Urothelium cell line (cell line): ENCODE measurements around the gene GRID2.

Experiments
- DNase-seq: peaks from one replicate; pipeline ENCODE4 v3.0.0; 2011; ENCODE audit warnings: low spot score, mixed read lengths
- FAIRE-seq: peaks from 2 replicates; lab custom pipeline; 2011; peaks lifted over from hg19 to GRCh38; lab: Jason Lieb, UNC

The GRID2 gene

DNA sequence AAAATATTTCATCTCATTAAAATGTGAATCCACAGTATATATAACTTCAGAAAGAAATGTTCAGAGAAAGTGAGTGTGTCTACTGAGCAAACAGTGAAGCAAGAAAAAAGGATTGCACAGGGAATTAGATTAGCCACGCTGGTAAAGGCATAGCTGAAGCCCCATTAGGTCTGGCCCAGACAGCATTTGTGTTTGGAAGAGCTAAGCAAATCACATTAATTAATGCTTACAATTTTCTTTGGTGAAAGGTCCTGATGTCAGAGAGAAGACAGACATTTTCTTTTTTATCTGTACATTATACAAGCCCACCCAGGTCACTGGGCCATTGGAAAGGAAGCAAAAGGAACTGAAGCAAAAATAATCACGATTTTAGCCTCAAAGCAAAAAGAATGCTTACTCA, 354.6 kb downstream of the GRID2 start:
- FAIRE-seq = no peak
- no peak for DNase-seq

GRCh38 chr4:92677805-92678204, 374.0 kb downstream of the GRID2 start:
- DNase-seq (no peak), FAIRE-seq (no peak)

DNA sequence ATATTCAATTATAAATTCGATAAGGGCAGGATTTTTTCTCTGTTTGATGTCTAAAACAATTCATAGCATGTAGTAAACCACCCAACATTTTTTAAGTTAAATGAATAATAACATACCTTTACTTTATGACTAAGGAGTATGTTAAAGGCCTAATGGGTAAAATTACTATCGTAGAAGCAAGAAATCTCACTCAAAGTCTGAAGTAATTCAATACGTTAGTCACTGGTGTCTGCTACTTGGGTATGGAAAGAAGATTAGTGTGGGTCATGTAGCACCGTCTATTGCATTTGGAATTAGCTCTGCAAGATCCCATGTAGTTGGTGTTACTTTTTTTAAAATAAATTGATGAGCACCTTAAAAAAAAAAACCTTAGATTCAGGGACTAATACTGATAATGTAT, 374.5 kb downstream of the GRID2 start:
- FAIRE-seq = no peak

DNA sequence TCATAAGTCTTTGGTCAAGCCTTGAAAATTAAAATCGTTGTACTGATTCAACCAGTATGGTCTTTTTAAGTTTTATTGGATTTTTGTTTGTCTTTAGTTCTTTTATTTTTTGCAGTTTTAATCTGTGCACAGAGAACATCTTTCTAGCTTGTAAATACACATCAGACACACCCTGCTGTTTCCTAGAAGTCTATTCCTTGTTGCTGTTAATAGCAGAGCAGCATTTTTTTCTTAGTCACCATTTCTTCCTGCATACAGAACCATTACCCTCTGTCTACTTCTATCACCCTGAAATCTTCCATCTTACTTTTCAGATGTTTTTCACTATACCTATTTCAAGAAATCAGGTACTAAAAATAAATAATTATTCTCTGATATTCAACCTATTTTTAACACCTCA, 375.4 kb downstream of the GRID2 start:
- DNase-seq = no peak
- FAIRE-seq = no peak

More for the DNA sequence above, 374.5 kb downstream of the GRID2 start:
- no peak for DNase-seq

- DNase-seq (no peak), FAIRE-seq (no peak)
These were observed 410.9 kb downstream of the GRID2 start for GRCh38 chr4:92714640-92715039.

DNA sequence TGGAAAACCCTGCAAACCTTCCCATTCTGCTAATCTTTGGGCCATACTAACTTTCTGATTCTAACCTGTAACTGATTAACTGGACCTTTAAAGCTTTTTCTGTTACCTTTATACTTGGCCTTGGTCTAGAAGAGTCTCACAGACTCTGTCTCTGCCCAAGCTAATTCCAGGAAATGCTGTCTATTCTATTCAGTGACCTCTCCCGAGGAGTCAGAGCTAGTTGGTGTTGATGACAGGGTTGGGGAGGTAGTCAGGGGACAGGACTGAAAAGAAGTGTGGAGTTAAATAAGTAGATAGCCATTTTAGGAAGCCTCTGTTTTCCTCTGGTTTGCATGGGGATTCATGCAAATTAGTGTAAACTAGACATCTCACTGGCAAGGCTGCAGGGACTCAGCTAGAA, 429.5 kb downstream of the GRID2 start:
- DNase-seq (no peak), FAIRE-seq (no peak)

GRCh38 chr4:92735025-92735665, 431.4 kb downstream of the GRID2 start:
- no peak for DNase-seq
- FAIRE-seq = no peak

GRCh38 chr4:92760433-92760832, 456.7 kb downstream of the GRID2 start:
- FAIRE-seq (no peak), DNase-seq (no peak)

- FAIRE-seq (no peak), DNase-seq (no peak)
These were observed 472.3 kb downstream of the GRID2 start for GRCh38 chr4:92776080-92776479.

DNA sequence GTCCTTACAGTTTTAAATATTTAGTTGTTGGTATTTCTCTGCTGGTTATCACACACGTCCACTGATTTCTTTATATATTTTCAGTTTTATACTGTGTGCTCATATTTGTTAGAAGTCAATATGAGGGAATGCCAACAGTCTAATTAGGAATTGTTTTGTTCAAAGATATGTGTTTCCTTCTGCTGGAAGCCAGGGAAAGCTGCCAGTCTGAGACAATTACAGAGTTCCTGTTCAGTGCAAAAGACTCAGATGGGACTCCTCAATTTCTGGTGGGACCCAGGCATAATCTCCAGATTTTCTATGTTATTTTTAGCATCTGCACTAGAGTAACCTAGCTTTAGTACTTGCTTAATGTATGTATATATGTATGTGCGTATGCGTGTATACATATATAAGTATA, 486.0 kb downstream of the GRID2 start:
- no peak for DNase-seq
- FAIRE-seq = no peak

- FAIRE-seq (no peak), DNase-seq (no peak)
These were observed 488.2 kb downstream of the GRID2 start for GRCh38 chr4:92791871-92792440.

DNA sequence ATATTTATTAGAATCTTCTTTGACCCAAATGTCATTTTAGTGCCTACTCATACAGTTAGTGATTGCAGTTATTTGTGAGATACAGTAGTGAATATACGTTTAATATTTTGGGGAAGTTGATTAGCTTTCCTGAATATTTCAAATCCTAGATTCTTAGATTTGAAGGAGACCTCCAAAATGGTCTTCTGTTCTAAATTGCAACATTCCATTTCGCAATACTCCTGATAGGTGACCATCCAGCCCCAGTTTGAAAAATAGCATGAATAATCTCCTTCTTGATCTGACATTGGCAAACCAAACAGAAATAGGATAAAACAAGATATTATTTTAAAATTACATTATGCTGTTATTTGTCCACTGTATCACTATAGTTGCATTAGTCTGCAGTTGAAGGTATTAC, 505.6 kb downstream of the GRID2 start:
- FAIRE-seq = no peak
- no peak for DNase-seq

GRCh38 chr4:92812652-92813051, 508.9 kb downstream of the GRID2 start:
- FAIRE-seq (no peak), DNase-seq (no peak)

DNA sequence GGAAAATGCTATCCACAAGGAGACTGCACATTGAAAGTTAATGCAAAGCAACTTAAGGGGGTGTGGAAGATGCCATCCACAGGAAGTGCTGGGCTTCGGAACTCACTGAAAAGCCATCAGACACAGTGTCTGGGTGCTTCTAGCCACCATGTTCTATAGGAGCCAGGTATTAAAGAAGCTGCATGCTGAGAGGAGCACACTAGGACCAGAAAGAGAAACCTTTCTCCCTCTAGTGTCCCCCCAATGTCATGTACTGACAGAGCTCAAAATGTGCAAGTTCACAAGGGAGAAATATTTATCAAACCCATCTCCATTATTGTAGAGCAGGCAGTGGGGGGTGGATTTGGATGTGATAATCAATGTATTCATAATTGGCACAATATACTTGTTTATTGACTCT, 510.9 kb downstream of the GRID2 start:
- FAIRE-seq (no peak), DNase-seq (no peak)

DNA sequence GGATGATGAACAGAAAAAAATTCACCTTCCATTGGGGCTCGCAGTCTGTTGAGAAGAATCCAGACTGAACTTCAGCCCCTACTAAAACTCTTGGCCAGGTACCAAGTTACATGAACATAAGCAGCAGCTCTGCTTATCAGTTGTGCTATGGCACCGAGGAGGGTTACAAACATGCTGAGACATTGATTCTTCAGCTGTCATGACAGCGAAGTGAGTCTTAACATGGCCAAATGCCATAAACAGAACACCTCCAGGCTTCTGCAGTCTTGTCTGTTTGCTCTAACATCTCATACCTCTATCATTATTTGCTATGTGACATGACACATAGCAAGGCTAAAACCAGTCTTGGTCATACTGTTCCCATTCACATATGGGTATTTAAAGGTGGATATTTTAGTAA, 521.5 kb downstream of the GRID2 start:
- FAIRE-seq (no peak), DNase-seq (no peak)

GRCh38 chr4:92825791-92826190, 522.0 kb downstream of the GRID2 start:
- no peak for DNase-seq
- no peak for FAIRE-seq

- no peak for DNase-seq
- FAIRE-seq = no peak
These were observed 527.0 kb downstream of the GRID2 start for GRCh38 chr4:92830771-92831170.

DNA sequence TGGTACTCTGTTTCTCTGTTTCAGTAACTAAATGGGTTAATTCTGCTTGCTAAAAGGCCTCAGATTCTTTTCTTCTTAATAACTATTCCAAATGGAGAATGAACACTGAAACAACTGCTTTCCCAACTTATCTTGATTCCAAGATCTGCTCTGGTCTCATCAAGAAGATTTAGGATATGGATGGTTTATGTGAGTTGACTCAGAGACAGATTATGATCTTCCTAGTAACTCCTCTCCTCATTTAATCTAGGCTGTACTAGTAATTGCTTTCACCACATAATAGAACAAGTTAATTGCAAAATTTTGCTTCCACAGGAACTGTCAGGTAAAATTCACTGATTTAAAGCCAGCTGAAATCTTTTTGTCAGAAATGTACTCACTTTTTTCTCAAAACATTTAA, 537.1 kb downstream of the GRID2 start:
- DNase-seq = no peak
- no peak for FAIRE-seq

- FAIRE-seq = no peak
- no peak for DNase-seq
These were observed 540.0 kb downstream of the GRID2 start for GRCh38 chr4:92843784-92844183.

DNA sequence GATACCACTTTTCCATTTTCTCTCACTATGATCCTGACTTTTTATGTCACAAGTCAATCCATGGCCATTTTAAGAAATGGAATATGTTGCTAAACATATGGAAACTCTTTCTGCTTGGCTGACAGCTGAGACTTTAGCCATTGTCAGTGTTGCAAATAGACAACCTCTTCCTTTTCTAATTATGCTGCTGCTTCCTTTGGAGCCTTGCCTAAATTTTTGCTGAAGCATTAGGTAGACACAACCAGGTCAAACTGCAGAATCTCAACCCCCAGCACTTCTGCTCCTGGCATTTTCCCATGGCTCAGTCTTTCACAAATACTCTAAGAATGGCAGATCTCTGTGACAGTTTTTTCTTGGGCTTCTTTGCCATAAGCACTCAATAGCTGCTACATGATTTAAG, 543.3 kb downstream of the GRID2 start:
- DNase-seq (no peak), FAIRE-seq (no peak)

GRCh38 chr4:92862509-92862908, 558.7 kb downstream of the GRID2 start:
- DNase-seq (no peak), FAIRE-seq (no peak)

- no peak for FAIRE-seq
- DNase-seq = no peak
These were observed 560.3 kb downstream of the GRID2 start for GRCh38 chr4:92864096-92864495.

GRCh38 chr4:92872604-92873003, 568.8 kb downstream of the GRID2 start:
- DNase-seq (no peak), FAIRE-seq (no peak)
